SK-N-SH (cell line): ENCODE data around the gene MIAT. TPM values are rescaled to one million over a fixed set of nuclear protein-coding genes. Genes with fewer than 3 reads are reported as not detected.

ENCODE experiments used
- CTCF ChIA-PET: fragments of 300-600, 350-600 bp; formaldehyde crosslinking; extraction: SDS; loops from one replicate; lab custom pipeline; 2021; lab: Yijun Ruan, JAX
- POLR2A ChIA-PET: fragments of 350-600 bp; sonication (Branson Sonifier 250); formaldehyde crosslinking; extraction: SDS; loops from one replicate; lab custom pipeline; 2020; ENCODE audit warnings: antibody characterized with exemption, inconsistent platforms; lab: Yijun Ruan, JAX
- DNase-seq: peaks from one replicate; pipeline ENCODE4 v3.0.0; 2012
- H2AFZ ChIP-seq: fragments of 200-600 bp; sonication (generic); 2 replicates; pipeline ENCODE4 v1.8.1; 2016; ENCODE audit warnings: antibody characterized with exemption, mild to moderate bottlenecking, low read depth
- H3F3A ChIP-seq: fragments of 200-600 bp; sonication (generic); replicated peaks from 2 replicates; pipeline ENCODE3; 2016; ENCODE audit warnings: antibody characterized with exemption, mild to moderate bottlenecking; ENCODE audit not compliant: insufficient read depth
- H3K27ac ChIP-seq, 2 experiments: fragments of 200-500 bp in 1 of 2; fragments of 200-600 bp in 1 of 2; sonication (Bioruptor generic) in 1 of 2; sonication (generic), shearing (Covaris generic) in 1 of 2; 2 replicates each; pipeline versions ENCODE4 v1.5.1 to v1.6.1; 2014 to 2016; ENCODE audit warnings: low read depth in 2 of 2, inconsistent platforms in 1 of 2, low read length in 1 of 2, mild to moderate bottlenecking in 1 of 2, mixed read lengths in 1 of 2
- H3K27me3 ChIP-seq: fragments of 200-600 bp; sonication (generic), shearing (Covaris generic); 2 replicates; pipeline ENCODE4 v1.6.1; 2016; ENCODE audit warnings: mixed run types; ENCODE audit not compliant: insufficient read depth
- H3K36me3 ChIP-seq, 2 experiments: fragments of 200-500 bp in 1 of 2; fragments of 200-600 bp in 1 of 2; sonication (Bioruptor generic) in 1 of 2; sonication (generic) in 1 of 2; replicated peaks in 1 of 2; 2 replicates each; pipeline versions ENCODE3 to v1.5.1; 2014 to 2016; ENCODE audit warnings: low read length in 1 of 2, mild to moderate bottlenecking in 1 of 2; ENCODE audit not compliant: insufficient read depth in 2 of 2, control insufficient read depth in 1 of 2
- H3K4me1 ChIP-seq, 2 experiments: fragments of 200-500 bp in 1 of 2; fragments of 200-600 bp in 1 of 2; sonication (Bioruptor generic) in 1 of 2; sonication (generic), shearing (Covaris generic) in 1 of 2; 2 replicates each; pipeline versions ENCODE4 v1.5.1 to v1.6.1; 2014 to 2016; ENCODE audit warnings: low read depth in 1 of 2, low read length in 1 of 2, mixed run types in 1 of 2; ENCODE audit not compliant: insufficient read depth in 2 of 2, control insufficient read depth in 1 of 2
- H3K4me2 ChIP-seq: fragments of 200-600 bp; sonication (generic), shearing (Covaris generic); 2 replicates; pipeline ENCODE4 v1.6.1; 2017; ENCODE audit warnings: mixed run types
- H3K4me3 ChIP-seq, 2 experiments: fragments of 200-500 bp in 1 of 2; fragments of 200-600 bp in 1 of 2; sonication (Bioruptor generic) in 1 of 2; sonication (generic), shearing (Covaris generic) in 1 of 2; 2 replicates each; pipeline versions ENCODE4 v1.5.1 to v1.8.1; 2014 to 2016; ENCODE audit warnings: low read depth in 2 of 2, inconsistent platforms in 1 of 2, low read length in 1 of 2, mild to moderate bottlenecking in 1 of 2, mixed read lengths in 1 of 2, moderate library complexity in 1 of 2
- H3K79me2 ChIP-seq: fragments of 200-600 bp; sonication (generic); 2 replicates; pipeline ENCODE4 v1.8.1; 2017; ENCODE audit warnings: mild to moderate bottlenecking; ENCODE audit not compliant: insufficient read depth
- H3K9ac ChIP-seq: fragments of 200-600 bp; sonication (generic); 2 replicates; pipeline ENCODE4 v1.6.1; 2017; ENCODE audit warnings: mixed run types
- H3K9me2 ChIP-seq: fragments of 200-600 bp; sonication (generic); 2 replicates; pipeline ENCODE4 v1.6.1; 2017; ENCODE audit warnings: mixed run types
- H3K9me3 ChIP-seq: fragments of 200-600 bp; sonication (generic); 2 replicates; pipeline ENCODE4 v1.6.1; 2017; ENCODE audit warnings: mixed run types, mild to moderate bottlenecking, moderate library complexity
- H4K20me1 ChIP-seq: fragments of 200-600 bp; sonication (generic); 2 replicates; pipeline ENCODE4 v1.6.1; 2017; ENCODE audit warnings: mild to moderate bottlenecking, mixed run types; ENCODE audit not compliant: insufficient read depth
- CHD2 ChIP-seq: fragments of 150-350 bp; IDR thresholded peaks from 2 replicates; pipeline ENCODE4 v1.6.1; 2018; ENCODE audit warnings: low read length; ENCODE audit not compliant: partially characterized antibody
- ELF1 ChIP-seq: IDR thresholded peaks from 2 replicates; pipeline ENCODE4 v1.4.0; 2012
- GABPA ChIP-seq: IDR thresholded peaks from 2 replicates; pipeline ENCODE4 v1.4.0; 2012; ENCODE audit warnings: low read depth, mild to moderate bottlenecking
- MEF2A ChIP-seq: IDR thresholded peaks from 2 replicates; pipeline ENCODE4 v1.4.0; 2012; ENCODE audit warnings: low read depth, borderline replicate concordance
- NRF1 ChIP-seq: IDR thresholded peaks from 2 replicates; pipeline ENCODE4 v1.6.1; 2012; ENCODE audit warnings: low read depth, mild to moderate bottlenecking, low read length
- RAD21 ChIP-seq: IDR thresholded peaks from 2 replicates; pipeline ENCODE4 v1.6.1; 2012; ENCODE audit warnings: mild to moderate bottlenecking, low read length
- RFX5 ChIP-seq: IDR thresholded peaks from 2 replicates; pipeline ENCODE4 v1.6.1; 2012; ENCODE audit warnings: mild to moderate bottlenecking, improper control_type of control experiment, low read length
- RXRA ChIP-seq: IDR thresholded peaks from 2 replicates; pipeline ENCODE4 v1.4.0; 2012; ENCODE audit warnings: low read depth, mild to moderate bottlenecking, borderline replicate concordance
- TCF12 ChIP-seq: IDR thresholded peaks from 2 replicates; pipeline ENCODE4 v1.4.0; 2012
- TEAD4 ChIP-seq: IDR thresholded peaks from 2 replicates; pipeline ENCODE4 v1.4.0; 2012; ENCODE audit warnings: mild to moderate bottlenecking, borderline replicate concordance; ENCODE audit not compliant: insufficient read depth
- WGBS: methylation state at CpG from one replicate; pipeline ENCODE4 v1.1.6; 2017; ENCODE audit warnings: low lambda C conversion rate; 5-methylcytosine and 5-hydroxymethylcytosine counted together
- polyA plus RNA-seq, 3 experiments: library from polyadenylated mRNA; depleted of rRNA; stranded (reverse); fragments of >200 nt; gene quantifications; 2 replicates each; pipeline ENCODE4 v1.2.3, GENCODE V29; 2012
- TF ChIP-seq, protein P1 (sequence below): IDR thresholded peaks from 2 replicates; pipeline ENCODE4 v1.4.0; 2012; ENCODE audit warnings: low read depth, borderline replicate concordance
- TF ChIP-seq, protein P2 (sequence below): IDR thresholded peaks from 2 replicates; pipeline ENCODE4; 2012
- TF ChIP-seq, protein P3 (sequence below): IDR thresholded peaks from 2 replicates; pipeline ENCODE4 v1.4.0; 2012; ENCODE audit warnings: low read depth

Gene MIAT
- polyA plus RNA-seq, 1 of the 3 experiments (the other 2 are of a cell fraction) = 5.4 TPM

DNA sequence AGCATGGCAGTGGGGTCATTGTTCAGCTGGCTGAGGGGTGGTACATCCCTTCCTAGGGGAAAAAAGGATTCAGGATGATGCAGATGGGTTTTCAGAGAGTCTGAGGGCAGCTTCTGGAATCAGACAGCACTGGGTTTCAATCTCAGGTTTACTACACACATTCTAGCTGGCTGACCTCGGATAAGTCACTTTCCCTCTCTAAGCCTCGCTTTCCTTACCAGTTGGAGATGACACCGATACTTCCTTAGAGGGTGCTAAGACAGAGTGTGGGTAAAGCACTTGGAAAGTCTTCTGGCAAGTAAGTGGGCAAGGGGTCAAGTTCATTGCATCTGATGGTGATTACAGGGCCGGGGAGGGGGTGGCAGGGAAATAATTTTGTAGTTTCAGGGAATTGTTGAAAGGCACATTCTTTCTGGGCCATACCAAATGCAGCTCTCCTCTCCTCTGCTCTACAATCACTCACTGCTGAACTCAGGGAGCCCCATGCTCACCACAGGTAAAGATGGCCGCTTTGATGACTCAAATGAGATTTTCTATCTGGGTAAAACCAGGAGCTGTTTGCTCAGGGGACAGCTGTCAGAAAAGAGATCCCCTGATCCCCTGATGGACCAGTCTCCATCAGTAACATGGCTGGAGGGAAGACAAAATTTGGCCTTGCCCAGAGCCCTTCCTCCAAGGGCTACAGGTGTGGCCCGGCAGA, 6.5 kb upstream of the MIAT start (continued):
- no peak for TF ChIP-seq CHD2
- TF ChIP-seq, protein P1, sequence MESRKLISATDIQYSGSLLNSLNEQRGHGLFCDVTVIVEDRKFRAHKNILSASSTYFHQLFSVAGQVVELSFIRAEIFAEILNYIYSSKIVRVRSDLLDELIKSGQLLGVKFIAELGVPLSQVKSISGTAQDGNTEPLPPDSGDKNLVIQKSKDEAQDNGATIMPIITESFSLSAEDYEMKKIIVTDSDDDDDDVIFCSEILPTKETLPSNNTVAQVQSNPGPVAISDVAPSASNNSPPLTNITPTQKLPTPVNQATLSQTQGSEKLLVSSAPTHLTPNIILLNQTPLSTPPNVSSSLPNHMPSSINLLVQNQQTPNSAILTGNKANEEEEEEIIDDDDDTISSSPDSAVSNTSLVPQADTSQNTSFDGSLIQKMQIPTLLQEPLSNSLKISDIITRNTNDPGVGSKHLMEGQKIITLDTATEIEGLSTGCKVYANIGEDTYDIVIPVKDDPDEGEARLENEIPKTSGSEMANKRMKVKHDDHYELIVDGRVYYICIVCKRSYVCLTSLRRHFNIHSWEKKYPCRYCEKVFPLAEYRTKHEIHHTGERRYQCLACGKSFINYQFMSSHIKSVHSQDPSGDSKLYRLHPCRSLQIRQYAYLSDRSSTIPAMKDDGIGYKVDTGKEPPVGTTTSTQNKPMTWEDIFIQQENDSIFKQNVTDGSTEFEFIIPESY = no peak

DNA sequence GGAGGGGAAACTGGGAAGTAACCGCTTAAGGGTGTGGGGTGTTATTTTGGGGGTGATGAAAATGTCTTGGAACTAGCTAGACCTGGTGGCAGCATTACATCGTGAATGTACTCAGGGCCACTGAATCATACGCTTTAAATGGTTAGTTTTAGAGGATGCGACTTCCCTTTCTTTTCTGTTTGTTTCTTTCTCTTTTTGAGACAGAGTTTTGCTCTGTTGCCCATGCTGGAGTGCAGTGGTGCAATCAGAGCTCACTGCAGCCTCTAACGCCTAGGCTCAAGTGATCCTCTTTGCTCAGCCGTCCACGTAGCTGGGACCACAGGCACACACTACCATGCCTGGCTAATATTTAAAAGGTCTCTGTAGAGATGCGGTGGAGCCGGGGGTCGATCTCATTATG, 5.6 kb upstream of the MIAT start:
- no peaks in the 10 kb centered on the region for H3K36me3 ChIP-seq
- 71% methylated on average over 10 of the region's 10 CpGs for WGBS
- no peak overlapping the region for H3K9ac ChIP-seq
- no peak overlapping the region for H3K4me3 ChIP-seq
- no peaks in the 10 kb centered on the region for H4K20me1 ChIP-seq
- CTCF ChIA-PET = no interaction called here
- no peaks in the 10 kb centered on the region for H3K9me3 ChIP-seq
- no peak overlapping the region for H3K4me2 ChIP-seq
- H3K4me1 ChIP-seq = peaks cover 0 to 17% of the 10 kb centered on the region in 2 experiments; a peak in 1 of 4 replicates
- TF ChIP-seq, protein P2, sequence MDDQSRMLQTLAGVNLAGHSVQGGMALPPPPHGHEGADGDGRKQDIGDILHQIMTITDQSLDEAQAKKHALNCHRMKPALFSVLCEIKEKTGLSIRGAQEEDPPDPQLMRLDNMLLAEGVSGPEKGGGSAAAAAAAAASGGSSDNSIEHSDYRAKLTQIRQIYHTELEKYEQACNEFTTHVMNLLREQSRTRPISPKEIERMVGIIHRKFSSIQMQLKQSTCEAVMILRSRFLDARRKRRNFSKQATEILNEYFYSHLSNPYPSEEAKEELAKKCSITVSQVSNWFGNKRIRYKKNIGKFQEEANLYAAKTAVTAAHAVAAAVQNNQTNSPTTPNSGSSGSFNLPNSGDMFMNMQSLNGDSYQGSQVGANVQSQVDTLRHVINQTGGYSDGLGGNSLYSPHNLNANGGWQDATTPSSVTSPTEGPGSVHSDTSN = no peak
- TF ChIP-seq, protein P3, sequence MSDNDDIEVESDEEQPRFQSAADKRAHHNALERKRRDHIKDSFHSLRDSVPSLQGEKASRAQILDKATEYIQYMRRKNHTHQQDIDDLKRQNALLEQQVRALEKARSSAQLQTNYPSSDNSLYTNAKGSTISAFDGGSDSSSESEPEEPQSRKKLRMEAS = no peak
- TF ChIP-seq GABPA (no peak), TEAD4 (no peak), NRF1 (no peak), TCF12 (no peak), CHD2 (no peak), RAD21 (no peak), RFX5 (no peak), ELF1 (no peak), RXRA (no peak), MEF2A (no peak)
- TF ChIP-seq, protein P1 = no peak
- H3K79me2 ChIP-seq = no peaks in the 10 kb centered on the region
- DNase-seq = no peak
- H2AFZ ChIP-seq = no peak overlapping the region
- H3K27ac ChIP-seq = no peak overlapping the region
- peaks cover 34% of the 10 kb centered on the region for H3K27me3 ChIP-seq
- POLR2A ChIA-PET = no interaction called here
- no peaks in the 10 kb centered on the region for H3F3A ChIP-seq
- H3K9me2 ChIP-seq = no peaks in the 10 kb centered on the region
